ENCODE measurements around the gene KCNN1. TPM values are rescaled to one million over a fixed set of nuclear protein-coding genes. Genes with fewer than 3 reads are reported as not detected.
"Not testable (repeated sequence)": the region's sequence is repeated elsewhere in the genome, so short reads cannot be mapped to it uniquely, and the experiment has no call there.

Gene KCNN1
- total RNA-seq, 1 experiment from 2014 or later, result not detected

DNA sequence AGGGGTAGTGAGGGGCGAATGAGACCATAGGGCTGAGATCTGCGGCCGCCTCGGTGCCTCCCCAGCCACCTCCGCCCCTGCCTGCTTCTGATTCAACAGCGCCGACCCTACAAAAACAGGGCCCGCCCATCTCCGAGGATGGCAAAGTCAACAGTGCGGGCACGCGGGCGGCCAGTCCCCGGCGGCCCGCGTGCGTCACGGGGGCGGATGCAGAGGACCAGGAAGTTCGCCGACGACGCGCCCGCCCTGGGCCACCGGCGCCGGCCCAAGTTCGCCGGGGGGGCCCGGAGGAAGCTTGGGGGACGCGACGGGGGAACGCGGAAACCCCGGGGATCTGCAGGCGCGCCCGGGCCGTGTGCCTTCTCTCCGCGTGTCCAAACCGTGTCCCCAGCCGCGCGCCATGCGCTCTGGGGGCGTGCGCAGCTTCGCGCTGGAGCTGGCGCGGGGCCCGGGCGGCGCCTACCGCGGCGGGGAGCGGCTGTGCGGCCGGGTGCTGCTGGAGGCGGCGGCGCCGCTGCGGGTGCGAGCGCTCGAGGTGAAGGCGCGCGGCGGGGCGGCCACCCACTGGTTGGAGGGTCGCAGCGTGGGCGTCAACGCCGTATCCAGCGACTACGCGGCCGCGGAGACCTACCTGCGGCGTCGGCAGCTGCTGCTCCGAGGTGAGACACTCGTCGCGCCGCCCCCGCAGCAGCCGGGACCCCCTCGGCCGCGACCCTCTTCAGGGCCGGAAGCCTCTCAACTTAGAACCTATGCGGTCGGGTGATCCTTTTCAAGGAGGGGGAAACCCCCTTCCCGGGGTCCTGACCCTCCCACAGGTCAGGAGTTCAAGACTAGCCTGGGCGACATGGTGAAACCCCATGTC is 34.2 kb downstream of the KCNN1 start:
- DNase-seq (ENCODE audit: low spot score), result peak; percentile 83

DNA sequence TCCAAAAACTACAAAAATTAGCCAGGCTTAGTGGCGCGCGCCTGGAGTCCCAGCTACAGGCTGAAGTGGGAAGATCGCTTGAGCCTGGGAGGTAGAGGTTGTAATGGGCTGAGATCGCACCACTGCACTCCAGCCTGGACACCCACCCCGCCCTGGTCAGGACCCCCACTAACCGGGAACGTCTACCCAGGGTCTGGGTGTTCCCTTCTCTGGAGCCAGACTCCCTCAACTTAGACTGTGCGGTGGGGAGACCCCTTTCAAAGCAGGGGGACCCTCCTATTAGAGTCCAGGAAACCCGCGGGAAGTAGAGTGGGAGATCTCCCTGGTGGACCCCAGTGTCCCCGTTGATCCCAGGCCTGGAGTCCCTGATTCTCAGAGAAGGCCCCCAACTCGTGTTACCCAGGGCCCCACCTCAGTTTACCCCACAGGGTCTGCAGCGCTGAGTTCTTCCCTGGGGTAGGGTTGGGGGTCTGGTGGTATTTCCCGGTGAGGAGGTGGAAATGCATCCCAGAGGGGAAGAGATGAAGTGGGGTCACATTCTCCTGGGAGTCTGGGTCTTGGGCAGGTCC is 35.0 kb downstream of the KCNN1 start:
- DNase-seq (ENCODE audit: low spot score), result no peak

DNA sequence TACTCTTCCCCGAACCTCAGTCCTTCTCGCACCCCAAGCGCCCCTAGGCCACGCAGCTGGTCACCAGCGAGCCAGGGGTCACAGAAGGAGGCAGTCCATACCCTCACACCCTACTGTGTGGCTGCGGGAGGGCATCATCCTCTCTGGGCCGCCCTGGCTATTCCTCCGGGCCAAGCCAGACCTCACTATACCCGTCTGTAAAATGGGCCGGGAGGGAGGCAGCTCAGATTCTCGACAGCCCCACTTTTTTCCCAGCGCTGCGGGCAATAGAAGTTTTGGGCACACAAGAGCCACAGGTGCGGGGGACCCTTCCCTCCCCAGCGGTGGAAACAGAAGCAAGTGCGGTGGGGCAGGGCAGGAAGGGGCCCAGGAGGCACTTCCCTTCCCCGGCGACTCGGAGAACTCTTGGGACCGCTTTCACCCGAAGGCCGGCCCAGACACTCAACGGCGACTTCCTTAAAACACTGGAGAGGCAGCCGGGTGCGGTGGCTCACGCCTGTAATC is 35.5 kb downstream of the KCNN1 start:
- no peak for DNase-seq (ENCODE audit: low spot score)

DNA sequence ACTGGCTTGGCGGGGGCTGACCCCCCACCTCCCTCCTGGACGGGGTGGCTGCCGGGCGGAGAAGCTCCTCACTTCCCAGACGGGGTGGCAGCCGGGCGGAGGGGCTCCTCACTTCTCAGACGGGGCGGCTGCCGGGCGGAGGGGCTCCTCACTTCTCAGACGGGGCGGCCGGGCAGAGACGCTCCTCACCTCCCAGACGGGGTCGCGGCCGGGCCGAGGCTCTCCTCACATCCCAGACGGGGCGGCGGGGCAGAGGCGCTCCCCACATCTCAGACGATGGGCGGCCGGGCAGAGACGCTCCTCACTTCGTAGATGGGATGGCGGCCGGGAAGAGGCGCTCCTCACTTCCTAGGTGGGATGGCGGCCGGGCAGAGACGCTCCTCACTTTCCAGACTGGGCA is 38.8 kb downstream of the KCNN1 start:
- not testable (repeated sequence) for DNase-seq (ENCODE audit: low spot score)

DNA sequence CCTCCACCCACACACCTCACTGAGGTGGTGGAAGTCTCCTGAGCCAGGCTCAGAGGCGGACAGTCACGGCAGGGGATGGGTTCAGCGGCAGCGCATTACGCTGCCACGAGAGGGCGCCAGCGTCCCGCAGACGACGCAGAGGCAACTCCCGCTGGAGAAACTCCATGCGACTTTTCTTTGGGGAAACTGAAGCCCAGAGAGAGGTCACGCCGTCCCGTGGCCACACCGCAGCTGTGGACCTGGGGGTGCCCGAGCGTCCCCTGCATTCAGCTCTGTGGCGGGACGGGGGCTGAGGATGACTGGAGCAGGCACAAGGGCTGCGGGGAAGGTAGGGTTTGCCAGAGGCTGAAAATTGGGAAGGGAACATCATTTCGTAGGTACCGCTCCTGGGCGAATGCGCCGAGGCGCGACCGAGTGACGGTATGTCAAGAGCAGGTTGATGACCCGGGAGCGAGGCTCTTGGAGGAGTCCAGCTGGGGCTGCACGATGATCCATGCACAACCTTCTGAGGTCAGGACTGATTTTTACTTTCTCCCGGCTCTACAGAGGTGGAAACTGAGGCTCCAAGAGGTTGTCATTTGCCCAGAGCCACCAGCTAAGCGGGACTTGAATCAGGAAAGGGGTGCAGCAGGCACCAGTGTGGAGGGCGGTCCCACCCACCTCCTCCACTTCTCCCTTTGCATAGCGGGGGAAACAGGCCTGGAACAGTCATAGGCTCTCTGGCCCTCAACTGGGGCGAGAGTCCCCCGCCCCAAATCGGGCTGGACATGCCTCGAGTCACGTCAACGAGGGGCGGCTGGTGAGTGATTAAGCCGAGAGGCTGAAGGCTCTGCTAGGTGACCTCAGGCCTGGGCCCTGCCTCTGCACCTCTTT is 40.4 kb downstream of the KCNN1 start:
- DNase-seq (ENCODE audit: low spot score), result peak; percentile 68

DNA sequence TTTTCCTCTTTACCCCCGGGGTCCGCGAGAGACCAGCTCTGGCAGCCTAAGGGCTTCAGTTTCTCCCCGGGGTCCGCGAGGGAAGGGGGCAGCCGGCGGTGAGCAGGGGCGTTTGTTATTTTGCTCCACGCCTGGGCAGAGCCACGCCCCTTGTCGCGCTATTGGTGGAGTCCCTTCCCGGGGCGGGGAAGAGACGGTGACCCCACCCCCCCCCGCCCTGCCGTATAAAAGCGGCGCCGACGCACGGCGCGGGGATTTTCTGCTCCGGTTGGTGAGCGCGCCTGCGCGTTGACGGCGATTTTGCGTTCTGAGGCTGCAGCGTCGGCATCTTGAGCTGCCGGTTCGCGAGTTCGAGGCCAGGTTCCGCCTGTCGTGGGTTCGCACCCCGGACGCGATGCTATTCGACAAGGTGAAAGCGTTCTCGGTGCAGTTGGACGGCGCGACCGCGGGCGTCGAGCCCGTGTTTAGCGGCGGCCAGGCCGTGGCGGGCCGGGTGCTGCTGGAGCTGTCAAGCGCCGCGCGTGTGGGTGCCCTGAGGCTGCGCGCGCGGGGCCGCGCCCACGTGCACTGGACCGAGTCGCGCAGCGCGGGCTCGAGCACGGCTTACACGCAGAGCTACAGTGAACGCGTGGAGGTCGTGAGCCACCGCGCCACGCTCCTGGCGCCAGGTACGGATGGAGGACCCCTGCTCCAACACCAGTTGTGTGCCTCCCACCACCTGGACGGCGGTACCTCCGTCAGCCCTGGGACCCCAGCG is 41.2 kb downstream of the KCNN1 start, which contains the start of gene ARRDC2:
Gene ARRDC2 (plus strand): TSS at position 254 of the 757 bp plus-strand sequence. CDS start 141 bp downstream, at position 395.
- peak; percentile 80 for DNase-seq (ENCODE audit: low spot score)

DNA sequence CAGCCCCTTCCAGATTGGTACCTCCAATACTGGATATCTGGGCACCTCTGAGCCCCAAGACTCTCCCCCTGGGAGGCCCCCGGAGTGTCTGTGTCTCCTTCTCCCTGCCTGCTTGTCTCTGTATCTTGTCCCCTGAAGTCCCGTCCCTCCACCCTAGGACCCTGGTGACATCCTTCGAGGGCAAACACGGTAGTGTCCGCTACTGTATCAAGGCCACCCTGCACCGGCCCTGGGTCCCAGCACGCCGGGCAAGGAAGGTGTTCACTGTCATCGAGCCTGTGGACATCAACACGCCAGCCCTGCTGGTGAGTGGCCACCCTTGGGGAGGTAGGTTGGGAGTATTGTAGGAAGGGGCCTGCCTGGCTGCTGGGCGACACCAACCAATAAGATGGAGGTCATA is 41.9 kb downstream of the KCNN1 start:
- DNase-seq (ENCODE audit: low spot score), result no peak

DNA sequence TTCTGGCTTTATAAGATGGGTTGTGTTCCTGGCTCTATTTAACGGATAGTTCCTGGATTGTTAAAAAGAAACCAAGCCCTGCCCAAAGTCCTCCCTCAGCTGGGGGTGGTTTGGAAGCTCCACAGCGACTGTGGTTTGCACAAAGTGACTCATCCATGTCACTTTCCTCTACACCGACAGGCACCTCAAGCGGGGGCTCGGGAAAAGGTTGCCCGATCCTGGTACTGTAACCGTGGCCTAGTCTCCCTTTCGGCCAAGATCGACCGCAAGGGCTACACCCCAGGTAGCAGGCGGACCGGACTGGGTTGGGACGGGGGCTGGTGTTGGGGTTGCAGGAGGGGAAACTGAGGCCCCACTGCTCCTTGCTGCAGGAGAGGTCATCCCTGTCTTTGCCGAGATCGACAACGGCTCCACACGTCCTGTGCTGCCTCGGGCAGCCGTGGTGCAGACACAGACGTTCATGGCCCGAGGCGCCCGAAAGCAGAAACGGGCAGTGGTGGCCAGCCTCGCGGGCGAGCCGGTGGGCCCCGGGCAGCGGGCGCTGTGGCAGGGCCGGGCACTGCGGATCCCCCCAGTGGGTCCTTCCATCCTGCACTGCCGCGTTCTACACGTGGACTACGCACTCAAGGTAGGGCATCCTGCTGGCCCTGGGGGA is 42.6 kb downstream of the KCNN1 start:
- peak; percentile 82 for DNase-seq (ENCODE audit: low spot score)

DNA sequence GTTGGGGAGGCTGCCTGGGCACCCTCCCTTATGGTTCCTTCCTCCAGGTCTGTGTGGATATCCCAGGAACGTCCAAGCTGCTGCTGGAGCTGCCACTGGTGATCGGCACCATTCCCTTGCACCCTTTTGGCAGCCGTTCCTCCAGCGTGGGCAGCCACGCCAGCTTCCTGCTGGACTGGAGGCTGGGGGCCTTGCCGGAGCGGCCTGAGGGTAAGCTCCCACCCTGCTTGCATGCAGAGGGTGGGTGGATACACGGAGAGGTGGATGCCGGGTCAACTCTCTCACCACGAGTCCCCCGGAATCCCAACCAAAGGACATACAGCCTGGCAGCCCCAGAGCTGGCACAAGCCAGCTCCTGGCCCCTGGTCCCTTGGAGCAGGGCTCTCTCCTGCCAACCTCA is 43.2 kb downstream of the KCNN1 start:
- DNase-seq (ENCODE audit: low spot score), result no peak

DNA sequence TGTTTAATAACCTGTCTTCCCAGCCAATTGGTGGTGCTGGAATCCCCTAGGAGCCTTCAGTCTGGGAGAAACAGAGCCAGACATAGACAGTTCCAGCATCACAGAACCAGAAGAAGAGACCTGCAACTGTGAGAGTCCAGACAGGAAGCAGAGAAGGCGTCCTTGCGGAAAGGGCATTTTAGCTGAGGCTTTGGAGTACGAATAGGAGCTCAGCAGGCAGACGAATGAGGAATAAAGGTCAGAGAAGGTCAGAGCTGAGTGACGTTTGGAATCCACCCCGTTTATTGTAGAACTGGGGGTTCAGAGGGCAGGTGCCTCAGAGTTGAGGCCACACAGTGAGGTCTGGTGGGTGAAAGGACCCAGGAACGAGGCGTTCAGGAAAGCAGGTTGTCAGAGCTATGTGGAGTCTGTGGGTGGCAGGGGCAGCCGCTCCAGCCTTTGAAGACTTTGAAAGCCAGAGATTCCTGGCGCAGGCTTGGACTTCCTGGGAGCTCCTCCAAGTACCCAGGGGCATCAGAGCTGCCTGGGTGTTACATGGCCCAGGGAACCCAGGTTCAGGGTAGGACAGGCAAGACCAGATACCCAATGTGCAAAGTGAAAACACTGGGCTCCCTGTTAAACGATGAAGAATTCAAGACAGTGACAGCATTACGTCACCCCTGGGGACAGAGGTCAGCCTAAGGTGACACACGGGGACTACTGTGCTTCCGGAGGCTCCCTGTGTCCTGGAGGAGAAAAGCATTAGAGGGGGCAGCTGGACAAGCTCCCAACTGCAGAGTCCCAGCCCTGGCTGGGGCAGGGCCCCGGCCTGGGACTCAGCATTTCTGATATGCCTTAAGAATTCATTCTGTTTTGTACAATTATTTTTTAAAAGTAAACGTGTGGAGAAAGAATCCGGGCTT is 46.6 kb downstream of the KCNN1 start:
- no peak for DNase-seq (ENCODE audit: low spot score)

DNA sequence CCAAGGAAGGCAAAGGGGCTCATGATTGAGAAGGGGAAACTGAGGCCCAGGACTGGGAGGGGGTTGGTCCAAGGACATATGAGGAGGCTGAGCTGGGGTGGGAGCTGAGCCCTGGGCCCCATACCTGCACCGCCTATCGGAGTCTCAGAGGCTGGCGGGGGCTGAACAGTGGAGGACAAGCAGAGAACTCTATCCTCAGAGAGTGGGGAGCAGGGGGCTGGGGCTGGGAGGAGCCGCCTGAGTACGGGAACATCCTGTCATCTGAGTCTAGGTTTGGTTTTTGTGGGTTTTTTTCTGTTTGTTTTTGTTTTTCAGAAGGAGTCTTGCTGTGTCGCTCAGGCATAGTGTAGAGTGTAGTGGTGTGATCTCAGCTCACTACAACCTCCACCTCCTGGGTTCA is 47.3 kb downstream of the KCNN1 start:
- DNase-seq (ENCODE audit: low spot score), result no peak

DNA sequence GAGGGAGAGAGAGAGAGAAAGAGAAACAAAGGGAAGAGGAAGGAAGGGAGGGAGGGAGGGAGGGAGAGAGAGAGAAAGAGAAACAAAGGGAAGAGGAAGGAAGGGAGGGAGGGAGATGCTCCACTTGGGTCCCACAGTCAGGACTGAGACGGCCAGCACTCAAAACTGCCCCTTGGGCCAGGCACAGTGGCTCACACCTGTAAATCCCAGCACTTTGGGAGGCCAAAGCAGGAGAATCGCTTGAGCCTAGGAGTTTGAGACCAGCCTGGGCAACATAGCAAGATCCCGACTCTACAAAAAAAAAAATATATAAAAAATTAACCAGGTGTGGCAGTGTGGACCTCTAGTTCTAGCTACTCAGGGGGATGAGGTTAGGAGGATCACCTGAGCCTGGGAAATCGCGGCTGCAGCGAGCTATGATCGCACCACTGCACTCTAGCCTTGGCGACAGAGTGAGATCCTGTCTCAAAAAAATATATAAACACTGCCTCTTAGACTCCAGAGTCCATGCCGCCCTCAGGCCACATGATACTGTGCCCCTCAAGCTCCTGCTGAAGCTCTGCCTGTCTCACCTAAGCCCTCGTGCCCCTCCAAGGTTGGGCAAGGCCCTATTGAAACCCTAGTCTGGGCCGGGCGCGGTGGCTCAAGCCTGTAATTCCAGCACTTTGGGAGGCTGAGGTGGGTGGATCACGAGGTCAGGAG is 49.5 kb downstream of the KCNN1 start:
- no peak for DNase-seq (ENCODE audit: low spot score)

DNA sequence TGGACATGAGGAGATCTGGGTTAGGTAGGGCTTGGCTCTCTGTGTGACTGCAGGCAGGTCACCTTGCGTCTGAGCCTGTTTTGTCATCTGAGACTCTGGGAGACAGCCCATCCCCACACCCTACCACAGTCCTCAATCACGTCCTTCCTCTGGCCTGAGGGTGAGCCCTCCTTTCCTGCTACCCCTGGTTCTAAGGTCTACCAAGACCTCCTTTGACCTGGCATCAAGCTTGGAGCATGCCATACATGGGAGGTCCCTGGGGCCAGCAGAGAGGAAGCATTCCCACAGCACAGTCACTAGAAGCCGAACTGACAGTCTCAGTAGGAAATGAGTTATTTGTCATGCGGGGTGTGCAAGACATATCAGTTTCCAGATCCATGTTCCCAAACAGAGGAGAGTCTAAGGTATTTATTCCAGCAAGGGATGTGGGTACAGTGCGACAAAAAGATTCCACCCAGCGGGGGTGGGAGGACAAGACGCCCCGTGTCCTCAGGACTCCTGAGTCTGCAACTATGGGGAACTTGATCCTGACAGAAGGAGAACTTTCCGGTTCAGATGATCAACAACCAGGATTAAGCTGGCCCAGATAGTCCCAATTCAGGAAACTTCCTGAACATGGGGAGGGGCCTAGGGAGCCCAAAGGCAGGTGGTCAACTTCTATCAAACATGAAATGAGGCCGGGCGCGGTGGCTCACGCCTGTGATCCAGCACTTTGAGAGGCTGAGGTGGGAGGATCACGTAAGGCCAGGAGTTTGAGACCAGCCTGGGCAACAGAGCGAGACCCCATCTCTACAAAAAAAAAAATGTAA is 50.6 kb downstream of the KCNN1 start:
- DNase-seq (ENCODE audit: low spot score), result peak; percentile 26

DNA sequence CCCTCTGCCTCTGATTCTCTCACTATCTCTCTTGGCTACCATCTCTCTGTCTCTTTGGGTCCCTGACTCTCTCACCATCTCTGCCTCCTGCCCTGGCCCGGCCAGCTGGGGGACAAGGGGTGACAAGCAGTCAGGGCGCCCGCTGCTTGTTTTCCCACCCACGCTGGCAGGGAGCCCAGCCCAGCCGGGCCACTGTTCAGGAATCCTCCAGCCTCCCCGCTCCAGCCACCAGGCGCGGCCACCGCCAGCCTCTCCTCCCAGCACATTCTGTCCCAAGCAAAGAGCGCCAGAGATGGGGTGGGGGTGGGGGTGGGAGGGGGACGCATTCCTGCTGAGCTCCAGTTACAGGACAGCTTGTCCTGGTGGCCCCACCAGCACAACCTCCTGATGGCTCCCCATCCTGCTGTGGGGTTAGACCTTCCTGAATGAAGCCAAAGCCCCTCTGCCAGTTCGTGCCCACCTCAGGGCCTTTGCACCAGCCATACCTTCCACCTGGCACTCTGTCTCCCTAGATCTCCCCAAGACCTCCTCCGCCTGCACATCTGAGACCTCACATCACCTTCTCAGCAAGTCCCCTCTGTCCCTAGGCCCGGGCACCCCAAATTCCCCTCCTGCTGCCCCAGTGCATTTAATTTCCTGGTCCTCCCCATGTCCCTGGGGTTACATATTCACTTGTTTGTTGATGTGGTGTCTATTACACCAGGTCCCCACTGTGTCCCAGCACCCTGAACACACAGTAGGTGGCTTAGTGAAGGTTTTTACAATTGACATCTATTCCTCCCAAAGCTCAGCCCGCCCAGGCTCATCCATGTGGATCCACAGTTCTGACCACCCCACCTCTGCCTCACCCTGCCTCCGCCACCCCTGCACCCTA is 53.5 kb downstream of the KCNN1 start:
- peak; percentile 35 for DNase-seq (ENCODE audit: low spot score)

DNA sequence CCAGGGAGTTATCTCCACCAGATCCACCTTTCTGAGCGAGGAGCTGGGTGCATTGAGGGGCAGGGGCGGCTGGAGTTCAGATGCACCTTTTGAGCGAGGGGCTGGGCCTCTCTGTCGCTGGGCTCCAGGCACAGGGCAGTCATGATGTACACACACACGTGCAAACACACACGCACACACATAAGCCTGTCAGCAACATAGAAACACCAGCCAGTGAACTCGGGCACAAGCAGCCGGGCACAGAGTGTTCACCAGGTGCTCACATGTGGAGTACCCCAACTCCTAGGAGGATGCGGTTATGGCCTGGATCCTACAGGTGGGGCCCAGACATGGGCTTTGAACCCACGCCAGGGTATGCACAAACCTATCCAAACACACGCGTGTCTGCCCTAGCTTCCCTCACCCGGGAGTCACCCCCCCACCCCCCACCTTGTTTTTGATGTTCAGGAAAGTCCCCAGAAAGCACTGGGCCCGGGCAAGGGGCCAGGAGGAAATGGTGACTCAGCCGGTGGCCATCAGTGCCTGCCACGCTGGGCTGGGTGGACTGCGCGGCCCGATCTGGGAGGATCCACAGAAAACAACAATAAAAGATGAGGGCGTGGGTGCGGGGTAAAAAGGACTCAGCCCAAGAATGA is 54.3 kb downstream of the KCNN1 start:
- DNase-seq (ENCODE audit: low spot score), result peak; percentile 94

DNA sequence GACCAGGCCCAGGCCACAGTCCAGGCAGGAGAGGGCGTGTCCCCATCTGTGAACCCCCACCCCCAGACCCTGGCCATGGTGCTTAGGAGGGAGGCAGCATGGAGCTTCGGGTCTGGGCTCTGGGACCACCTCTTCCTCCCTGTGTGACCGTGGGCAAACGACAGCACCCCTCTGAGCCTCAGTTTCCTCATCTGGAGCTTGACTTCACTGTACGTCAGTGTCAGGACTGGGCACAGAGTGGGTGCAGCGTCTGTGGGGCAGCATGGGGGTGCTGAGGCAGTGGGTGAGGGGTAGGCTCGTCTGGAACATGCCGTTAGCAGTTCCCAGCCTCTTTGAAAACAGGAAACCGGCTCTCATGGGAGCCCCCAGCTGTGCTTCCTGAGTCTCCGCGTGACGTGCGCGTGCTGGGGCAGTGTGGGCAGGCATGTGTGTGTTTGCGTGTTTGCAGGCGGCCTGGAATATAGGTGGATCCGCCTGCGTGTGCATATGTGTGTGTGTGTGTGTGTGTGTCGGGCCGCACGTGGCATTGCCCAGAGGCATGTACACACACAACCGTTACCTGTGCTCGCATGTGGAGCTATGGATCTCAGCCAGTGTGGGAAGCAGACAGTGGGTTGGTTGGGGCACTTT is 56.8 kb downstream of the KCNN1 start:
- no peak for DNase-seq (ENCODE audit: low spot score)

All from A172 (cell line).